ENCODE data around the gene MYL12A.
A peak's percentile ranks its signal among the peaks of the same experiment; 100 is the strongest.
"Not testable (repeated sequence)": the region's sequence is repeated elsewhere in the genome, so short reads cannot be mapped to it uniquely, and the experiment has no call there.

The MYL12A gene

DNA sequence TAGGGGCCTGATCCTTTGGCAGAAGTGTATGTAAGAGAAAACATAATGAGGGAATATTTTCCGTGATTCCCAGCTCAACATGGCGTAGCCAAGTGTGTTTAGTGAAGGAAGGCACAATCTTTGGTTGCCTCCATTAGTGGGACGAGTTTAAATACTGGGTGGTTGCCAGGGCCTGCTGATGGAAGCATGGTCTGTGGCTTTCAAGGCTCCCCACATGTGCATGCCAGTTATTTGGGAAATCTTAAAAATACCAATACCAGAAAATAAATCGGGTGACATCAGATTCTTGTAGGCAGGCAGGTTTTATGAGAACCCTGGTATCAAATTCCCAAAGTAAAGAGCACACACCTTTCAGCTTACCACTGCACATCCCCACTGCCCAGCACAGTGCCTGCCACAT is 7.1 kb downstream of the MYL12A start:
- no peak for DNase-seq (ENCODE audit: low read depth in 2 of 2)

DNA sequence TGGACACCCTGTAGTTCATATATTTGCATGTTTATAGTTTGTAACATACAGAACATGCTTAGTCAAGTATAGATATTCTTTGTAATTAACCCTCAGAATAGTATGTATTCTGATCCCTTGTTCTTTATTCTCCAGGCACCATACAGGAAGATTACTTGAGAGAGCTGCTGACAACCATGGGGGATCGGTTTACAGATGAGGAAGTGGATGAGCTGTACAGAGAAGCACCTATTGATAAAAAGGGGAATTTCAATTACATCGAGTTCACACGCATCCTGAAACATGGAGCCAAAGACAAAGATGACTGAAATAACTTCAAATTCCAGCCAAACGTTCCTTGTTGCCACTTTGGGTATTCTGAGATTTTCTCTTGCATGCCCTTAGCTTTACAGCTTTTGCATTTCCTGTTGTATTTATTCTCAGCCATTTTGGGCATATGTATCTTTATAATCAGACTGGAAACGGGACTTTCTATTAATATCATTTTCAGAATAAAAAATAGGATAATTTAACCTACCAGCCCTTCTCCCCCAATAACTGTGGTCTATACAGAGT is 8.1 kb downstream of the MYL12A start:
- no peak for DNase-seq (ENCODE audit: low read depth in 2 of 2)

DNA sequence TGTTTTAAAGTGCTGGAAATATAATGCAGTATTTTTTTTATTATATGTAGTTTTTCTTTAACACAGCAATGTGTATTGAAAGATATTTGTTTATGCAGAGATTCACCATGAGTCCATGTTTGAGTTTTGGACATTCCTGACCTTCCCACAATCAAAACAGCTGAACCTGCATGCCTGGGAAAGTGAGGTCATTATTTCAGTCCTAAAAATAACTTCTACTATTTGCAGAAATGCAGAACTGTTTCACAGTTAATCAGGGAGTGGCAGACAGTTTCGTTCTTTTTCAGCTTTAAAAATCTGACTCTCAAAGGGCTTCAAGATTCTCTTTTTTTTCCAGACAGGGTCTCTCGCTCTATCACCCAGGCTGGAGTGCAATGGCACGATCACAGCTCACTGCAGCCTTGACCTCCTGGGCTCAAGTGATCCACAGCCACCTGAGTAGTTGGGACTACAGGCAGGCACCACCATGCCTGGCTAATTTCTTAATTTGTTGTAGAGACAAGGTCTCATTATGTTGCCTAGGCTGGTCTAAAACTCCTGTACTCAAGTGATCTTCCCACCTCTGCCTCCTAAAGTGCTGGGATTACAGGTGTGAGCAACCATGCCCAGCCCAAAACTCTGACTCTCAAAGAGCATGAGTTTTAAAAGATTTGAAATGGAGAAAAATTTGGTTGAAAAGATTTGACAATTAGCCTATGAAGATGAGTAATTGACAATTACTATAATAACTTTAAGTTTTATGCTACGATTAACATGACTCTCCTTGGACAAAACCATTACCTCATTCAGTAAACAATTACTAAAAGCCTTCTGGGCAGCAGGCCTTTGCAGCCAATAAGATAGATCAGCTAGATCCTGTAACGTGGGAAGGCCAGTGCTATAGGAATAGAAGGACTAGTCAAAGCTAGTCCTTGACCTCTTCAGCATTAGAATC is 9.4 kb downstream of the MYL12A start:
- DNase-seq (ENCODE audit: low read depth in 2 of 2): no peak

DNA sequence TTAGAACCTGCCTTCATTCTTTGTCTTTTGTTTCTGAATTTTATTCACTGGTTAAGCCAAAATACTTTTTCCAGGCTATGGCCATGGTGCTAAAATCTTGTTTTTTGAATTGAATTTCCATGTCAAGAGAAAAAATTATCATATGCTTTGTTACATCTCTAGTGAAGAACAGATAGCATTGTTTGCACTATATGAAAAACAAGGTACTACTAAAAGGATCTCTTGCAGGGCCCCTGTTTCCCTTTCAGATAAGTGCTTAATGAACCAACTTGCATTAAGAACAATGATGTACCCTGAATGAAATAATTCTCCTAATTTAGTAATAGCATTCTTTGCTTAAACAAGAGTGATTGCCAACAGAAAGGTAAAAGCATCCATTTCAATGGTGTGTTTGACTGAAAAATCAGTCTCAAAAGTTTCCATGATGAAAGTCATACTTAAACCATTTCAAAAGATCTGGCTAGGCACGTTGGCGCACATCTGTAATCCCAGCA is 10.1 kb downstream of the MYL12A start:
- DNase-seq (ENCODE audit: low read depth in 2 of 2): no peak

DNA sequence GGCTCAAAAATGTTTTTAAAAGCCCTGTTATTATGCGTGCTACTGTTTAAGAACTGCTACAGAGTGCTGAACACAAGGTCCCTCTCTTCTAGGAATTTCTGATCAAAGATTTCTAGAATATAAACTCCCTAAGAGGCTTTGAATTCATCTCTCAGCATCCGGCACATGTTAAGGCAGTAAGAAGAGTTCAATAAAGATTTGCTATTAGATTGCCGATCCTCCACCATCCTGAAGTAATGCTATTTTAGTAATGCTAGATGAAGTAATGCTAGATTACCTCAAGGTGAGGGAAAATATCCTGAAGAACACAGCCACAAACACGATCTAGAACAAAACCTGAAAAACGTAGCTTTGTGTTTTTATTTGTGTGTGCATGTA is 13.4 kb downstream of the MYL12A start:
- DNase-seq (ENCODE audit: low read depth in 2 of 2): no peak

DNA sequence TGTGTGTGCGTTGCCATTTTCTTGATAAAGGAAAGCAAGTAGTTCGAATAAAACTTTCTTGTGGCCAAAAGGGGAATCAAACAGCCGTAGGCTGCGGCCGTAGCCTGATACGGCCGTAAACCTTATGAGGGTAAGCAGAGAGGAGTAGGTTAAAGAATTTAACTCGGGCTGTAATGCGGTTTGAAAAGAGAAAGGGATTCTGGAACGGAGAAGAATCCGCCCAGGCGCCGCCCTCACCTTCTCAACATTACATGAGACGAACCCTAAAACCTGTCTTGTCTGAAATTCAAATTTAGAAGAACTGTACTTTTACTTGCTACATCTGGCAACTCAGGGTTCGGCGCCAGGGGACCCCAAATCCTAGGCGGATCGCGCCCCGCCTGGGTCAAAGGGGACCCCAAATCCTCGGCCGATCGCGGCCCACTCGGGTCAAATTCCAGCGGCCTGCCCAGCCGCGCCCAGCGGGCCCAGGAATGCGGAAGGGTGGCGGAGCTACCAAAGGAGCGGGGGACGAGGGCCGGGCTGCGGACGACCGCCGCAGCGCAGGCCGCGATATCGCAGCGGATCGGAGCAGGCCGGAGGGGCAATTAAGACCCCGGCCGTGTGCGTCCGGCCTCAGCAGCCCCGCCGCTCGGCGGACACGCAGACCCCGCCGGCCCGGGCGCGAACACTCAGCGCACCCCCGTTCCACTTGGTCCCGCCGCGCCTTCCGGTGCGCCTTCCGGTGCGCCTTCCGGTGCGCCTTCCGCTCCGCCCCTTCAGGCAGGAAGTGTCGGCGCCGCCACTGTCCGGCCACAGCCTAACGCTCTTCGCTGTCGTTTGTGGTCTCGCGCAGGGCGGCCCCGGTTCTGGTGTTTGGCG is 14.0 kb downstream of the MYL12A start, which contains the start of gene MYL12B:
Gene MYL12B (plus strand): TSS at position 761 of the 861 bp plus-strand sequence. CDS start 10,766 bp downstream, outside the sequence.
- peak; percentile 55 to 56 for DNase-seq (ENCODE audit: low read depth in 2 of 2)

DNA sequence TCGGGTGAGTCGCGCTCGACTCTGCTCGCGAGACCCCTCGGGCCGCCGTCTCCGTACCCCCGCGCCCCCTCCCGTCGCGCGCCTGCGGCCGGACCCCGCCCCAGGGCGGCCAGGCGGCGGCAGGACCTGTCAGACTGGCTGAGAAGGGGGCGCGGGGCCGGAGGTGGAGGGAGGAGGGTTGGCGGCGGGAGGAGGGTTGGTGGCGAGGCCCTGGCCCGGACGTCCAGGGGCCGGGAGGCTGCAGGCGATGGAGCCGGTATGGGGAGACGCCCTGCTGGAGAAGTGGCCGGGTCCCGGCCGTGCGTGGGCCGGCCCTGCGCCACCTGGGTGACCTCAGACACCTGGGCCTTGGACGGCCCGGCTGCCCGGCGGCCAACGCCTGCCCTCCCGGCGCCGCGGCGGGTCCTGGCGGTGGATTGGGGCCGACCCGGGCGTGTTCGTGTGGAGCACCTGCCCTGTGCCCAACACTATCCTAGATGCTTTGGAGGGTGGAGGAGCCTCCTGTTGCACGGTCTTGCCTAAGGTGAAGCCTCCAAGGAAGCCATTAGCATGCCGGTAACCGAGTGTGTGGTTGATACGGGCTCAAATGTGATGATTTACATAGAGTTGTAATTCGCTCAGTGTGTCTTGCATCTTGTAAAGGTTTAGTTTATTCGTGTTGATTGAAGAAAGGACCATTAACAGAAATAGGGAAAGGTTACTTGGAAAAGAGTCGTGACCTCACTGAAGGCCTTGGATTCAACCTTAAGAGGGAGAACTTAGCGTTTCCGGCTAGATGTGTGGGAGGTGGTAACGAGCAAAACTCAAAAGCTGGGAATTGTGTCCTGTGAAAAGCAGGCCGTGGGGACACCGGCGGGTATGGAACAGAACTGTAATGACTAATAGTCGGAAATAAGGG is 14.9 kb downstream of the MYL12A start:
- no peak for DNase-seq (ENCODE audit: low read depth in 2 of 2)

DNA sequence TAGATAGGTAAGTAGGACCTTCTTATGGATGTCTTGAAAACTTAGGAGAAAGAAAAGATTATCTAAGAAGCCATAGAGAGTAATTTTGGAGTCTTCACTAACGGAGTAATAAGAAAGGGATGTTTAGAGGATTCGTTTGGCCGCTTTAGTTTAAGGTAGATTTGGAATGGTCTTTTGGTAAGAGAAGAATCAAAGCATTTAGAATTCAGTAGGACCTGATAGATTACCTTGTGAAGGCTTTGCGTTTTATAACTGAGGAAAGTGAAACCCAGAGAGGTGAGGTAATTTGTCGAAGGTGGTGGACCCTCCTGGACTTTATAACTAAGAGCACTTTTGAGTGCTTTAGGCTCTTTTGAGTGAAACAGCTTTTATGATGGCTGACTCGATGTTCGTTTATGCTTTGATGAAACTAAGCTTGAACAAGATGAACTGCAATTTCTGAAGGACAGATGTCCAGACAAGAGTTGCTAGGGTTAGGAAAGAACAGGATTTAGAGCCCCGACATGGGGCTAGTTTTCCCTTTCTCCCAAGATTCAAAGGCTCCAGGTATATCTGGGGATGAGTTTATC is 15.6 kb downstream of the MYL12A start:
- no peak for DNase-seq (ENCODE audit: low read depth in 2 of 2)

DNA sequence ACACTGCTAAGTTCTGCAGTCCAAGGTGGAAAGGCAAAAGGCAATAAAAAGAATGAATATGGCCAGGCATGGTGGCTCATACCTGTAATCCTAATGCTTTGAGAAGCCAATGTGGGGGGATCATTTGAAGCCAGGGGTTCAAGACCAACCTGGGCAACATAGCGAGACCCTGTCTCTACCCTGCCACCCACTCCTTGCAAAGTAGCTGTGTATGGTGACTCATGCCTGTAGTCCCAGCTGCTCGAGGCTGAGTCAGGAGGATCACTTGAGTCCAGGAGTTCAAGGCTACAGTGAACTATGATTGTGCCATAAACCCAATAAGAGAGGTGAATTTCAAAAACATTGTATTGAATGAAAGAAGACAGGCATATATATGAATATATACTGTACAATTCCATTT is 16.8 kb downstream of the MYL12A start:
- DNase-seq (ENCODE audit: low read depth in 2 of 2): no peak

DNA sequence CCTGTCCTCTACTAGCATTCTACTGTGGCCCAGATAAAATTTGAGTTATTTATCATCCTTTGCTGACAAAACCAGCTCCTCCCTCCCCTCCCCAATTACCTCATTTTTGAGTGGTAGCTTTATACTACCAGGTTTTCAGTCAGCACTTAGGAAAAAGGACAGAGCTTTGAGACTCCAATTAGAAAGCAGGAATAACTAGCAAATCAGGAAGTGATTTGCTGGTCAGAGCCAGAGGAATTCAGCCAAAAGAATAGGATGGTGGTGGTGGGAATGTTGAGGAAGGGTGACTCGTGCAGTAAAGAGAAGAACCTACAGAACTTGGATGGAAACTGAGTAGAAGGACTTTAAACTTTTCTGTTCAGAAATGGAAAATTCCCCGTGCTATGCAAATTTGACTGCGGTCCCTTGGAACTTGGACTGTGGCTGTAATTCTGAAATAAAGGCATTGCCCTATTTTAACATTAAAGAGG is 18.0 kb downstream of the MYL12A start:
- DNase-seq (ENCODE audit: low read depth in 2 of 2): no peak

DNA sequence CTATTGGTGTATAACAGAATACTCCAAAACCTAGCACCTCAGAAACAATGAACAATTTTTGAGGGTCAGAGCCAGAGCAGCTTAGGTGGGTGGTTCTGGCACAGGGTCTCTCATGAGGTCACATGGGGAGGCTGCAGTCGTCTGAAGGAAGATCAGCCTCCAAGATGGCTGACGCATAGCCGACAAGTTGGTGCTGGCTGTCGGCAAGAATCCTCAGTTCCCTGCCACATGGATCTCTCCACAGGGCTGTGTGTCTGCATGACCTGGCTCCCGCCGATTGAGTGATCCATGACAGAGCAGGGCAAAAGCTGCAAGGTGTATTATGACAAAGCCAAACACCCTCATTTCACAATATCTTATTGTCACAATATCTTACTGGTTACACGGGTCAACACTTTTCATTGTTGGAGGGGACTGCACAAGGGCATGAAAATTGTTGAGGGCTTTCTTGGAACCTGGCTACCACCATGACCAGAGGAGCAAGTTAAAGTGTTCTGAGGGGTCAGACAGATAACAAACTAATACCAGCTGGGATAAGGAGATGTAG is 18.5 kb downstream of the MYL12A start:
- no peak for DNase-seq (ENCODE audit: low read depth in 2 of 2)

DNA sequence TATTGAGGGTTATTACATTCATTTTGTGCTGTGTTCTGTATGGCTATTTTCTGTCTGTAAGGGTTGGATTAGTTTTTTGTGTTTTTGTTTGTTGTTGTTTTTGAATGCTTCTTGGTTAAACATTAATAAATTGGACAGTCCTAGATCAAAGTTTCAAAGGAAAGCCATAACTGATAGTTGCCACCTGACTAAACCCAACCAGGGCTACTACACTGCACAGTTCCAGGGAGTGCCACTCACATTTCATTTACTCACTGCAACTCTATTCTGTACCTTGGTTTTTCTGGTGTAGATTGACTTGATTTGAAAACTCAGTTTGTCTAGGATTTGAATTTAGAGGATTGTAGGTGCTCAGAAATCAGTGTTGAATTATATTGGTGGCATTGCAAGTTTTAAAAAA is 20.7 kb downstream of the MYL12A start:
- no peak for DNase-seq (ENCODE audit: low read depth in 2 of 2)

DNA sequence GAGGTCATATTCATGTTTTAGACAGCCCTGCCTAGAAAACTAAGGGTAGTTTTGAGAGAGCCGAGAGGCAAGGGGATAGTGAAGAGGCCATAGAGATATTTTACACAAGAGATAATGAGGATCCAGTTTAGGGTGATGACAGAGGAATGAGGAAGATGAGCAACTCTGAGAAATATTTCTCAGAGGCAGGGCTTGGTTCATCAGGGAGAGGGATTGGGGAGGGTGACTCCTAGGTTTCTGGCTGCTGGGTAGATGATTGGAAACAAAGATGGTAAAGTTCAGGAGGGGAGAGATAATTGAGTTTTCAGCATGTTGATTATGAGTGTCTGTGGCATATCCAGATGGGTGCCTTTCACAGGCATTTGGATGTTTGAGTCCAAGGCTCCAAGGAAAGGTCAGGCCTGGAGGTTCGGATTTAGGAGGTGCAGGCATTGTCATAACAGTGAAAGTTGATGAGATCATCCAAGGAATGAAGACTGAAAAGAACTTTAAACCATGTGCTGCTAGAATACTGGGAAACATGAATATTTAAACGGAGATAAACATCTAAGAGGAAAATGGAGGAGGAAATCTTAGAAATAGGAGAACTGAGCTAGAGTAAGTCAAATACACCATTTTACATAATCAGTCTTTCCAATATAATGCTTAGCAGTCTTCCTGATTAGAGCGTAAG is 21.8 kb downstream of the MYL12A start:
- DNase-seq (ENCODE audit: low read depth in 2 of 2): no peak

DNA sequence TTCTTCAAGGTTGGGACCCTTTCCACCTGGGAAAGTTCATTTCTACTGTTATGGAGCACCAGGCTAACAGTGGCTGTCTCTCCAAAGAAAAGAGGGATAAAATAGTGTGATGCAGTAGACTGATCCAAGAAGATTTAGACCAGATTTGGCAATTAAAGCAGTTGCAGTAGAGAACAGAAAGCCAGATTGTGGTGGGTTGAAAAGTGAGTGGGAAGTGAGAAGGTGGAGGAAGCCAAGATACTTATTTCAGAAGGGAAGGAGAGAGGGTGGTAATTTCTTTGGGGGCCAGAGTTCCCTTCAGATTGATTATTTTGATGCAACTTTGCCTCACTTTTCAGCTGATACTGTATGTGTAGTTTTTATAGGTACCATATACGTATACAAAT is 22.3 kb downstream of the MYL12A start:
- no peak for DNase-seq (ENCODE audit: low read depth in 2 of 2)

DNA sequence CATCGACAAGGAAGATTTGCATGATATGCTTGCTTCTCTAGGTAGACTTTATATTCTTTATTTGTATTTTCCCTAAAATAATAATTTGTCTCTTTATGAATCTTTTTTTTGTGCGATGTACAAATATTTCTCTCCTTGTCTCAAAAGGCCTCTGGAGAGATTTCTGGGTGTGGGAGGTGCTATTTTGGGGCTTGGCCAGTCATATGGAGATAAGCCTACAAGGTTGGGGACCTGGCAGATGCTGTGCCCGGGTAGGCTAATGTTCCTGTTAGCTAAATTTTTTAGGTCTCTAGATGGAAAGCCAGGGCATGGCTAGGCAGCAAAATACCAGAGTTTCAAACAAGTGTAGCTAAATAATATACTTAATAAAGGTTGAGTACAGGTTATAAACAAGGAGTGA is 25.4 kb downstream of the MYL12A start:
- no peak for DNase-seq (ENCODE audit: low read depth in 2 of 2)

DNA sequence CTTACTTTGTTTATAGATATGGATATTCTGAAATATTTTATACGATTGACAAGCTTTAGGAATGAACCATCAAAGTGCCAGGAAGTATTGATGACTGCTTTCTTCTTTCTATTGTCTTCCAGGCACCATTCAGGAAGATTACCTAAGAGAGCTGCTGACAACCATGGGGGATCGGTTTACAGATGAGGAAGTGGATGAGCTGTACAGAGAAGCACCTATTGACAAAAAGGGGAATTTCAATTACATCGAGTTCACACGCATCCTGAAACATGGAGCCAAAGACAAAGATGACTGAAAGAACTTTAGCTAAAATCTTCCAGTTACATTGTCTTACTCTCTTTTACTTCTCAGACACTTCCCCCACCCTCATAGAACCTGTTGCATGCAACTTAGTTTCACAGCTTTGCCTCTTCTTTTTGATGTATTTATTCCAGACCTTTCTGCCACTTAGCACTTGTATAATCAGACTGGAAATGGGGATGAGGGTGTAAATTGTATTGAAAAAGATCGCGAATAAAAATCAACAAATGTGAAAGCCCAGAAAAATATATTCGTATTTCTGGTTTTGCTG is 30.1 kb downstream of the MYL12A start:
- not testable (repeated sequence) for DNase-seq (ENCODE audit: low read depth in 2 of 2)

DNA sequence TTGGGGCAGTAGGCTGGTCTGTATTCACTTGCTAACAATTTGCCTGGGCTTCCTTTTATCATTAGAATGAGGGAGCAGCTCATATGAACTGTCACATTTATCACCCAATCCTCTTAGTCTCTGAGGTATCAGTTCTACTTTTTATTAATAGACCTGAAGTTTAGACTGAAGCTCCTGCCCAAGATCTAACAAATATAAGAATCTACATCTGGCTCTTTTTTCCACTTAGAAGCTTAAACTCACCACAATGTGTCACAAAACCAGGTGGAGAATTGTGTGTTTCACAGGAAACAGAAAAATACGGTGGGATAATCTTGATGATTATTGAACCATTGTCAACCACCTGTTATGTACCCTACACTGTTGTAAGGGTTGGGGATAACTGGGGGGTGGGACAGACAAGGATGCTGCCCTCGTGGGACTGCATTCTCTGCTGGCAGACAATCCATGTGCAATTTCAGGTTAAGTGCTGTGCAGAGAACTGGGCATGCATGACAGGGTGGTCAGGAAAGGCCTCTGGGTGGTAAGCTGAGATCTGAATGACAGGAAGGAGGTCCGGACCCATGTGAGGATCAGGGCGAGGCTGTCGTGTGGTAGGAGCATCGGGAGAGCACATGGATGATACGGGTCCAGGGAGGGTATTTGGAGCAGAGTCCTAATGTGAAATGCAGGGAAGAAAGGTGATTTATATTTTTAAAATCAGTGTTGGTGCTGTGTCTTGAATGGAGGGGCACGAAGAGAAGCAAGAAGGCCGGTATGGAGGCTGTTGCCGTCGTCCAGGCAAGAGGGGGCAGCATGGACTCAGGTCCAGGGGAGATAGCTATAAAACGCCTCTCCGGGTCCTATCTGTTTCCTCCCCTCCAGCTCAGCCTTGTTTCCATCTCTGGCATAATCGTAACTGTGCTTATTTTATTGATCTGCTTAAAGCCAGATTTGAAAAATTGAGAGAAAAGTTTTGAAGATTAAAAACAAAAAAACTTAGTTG is 31.9 kb downstream of the MYL12A start:
- DNase-seq (ENCODE audit: low read depth in 2 of 2): no peak
